Endothelial cell of coronary artery (primary cell): ENCODE results near the gene CNOT6L. TPM values are rescaled to one million over a fixed set of nuclear protein-coding genes. Genes with fewer than 3 reads are reported as not detected.

ENCODE experiments used
- total RNA-seq: library from RNA; depleted of rRNA; stranded (reverse); fragments of >200 nt; gene quantifications from 2 replicates; pipeline ENCODE4 v1.2.3, GENCODE V29; 2014

CNOT6L gene
- total RNA-seq, result 20.8 and 30.6 TPM in 2 replicates

DNA sequence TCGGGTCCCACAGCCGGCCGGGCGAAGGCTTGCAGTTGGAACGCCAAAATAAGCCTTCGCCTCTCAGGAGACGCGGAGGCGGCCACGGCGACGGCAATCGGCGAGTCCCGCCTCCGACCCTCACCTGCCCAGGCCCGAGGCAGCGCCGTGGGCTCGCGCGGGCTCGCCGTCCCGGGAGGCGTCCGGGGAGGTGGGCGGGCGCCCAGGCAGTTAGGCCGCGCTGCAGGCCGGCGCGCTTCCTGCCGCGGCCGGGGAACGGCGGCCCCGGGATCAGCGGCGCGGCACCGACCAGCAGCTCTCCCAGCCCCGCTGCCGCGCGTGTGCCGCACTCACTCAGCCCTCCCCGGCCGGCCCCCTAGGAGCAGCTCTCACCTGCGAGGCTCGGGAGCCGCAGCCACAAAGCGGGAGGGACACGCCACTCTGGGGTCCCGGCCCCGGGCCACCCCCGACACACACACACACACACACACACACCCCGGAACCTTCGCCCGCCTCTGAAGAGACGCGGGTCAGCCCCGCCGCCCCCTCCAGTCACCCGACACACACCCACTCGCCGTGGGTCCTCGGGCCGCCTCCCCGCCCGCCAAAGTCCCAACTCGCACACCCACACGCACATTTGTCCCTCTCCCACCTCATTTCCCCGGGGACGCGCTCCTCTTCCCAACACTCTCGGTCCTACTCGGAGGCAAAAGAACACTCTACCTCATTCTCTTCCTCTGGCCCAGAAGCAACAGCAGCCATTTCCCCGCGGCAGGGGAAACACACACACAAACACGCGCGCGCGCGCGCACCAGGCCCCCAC is at the start of gene CNOT6L:
CNOT6L (minus strand) TSS at position 767 of the 802 bp plus-strand sequence; CDS start at position 707, 60 bp downstream.

DNA sequence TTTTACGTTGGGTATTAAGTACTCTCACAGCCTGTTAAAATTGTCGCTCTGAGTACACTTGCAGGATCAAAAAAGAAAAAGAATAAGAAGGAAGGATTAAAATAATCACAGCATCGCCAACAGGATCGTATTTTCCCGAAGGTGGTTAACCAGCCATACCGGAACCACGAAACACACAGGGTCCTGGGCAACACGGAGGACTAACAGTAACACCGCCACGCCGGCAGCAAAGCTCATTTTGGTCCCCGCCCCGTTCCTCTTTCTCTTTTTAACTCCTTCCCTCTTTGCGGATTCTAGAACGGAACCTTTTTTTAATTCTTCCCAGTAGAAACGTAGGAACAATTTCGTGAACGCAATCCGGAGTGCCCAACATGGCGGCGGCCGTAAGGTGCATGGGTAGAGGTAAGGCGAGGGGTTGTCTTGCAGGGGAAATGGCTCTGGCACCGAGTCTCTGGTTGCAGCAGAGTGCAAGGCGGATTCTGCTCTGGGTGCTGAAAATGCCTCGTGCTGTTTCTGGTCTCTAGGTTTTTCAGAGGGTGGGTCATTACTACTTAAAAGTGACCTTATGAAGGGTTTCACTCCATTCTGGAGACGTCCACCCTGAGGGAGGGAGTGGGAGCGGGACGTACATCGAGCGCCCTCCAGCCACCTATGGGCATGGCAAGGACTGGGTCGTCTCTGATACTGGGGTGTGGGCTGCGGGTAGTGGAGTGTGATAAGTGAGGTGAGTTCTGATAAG is 43.5 kb upstream of the CNOT6L start, which contains the start of gene MRPL1:
MRPL1 (plus strand) TSS at position 353 of the 739 bp plus-strand sequence; CDS start at position 372, 19 bp downstream.

Other genes starting within 250 kb of the CNOT6L start
- gene CXCL13, start 213.5 kb downstream of the CNOT6L start, total RNA-seq, result not detected in 2 replicates
- 43.2 and 44.1 TPM in 2 replicates for gene MRPL1, start 43.5 kb upstream of the CNOT6L start, total RNA-seq
- gene FRAS1, start 238.0 kb upstream of the CNOT6L start, total RNA-seq, result 4.1 and 17.2 TPM in 2 replicates